Neural progenitor cell (in vitro differentiated cells): ENCODE measurements around the gene JSRP1. TPM values are rescaled to one million over a fixed set of nuclear protein-coding genes. Genes with fewer than 3 reads are reported as not detected.

Experiments
- DNase-seq: peaks from one replicate; pipeline ENCODE4 v3.0.0-alpha.2; 2016; ENCODE audit warnings: low spot score
- H2AFZ ChIP-seq: fragments of 200-600 bp; sonication (generic); replicated peaks from 2 replicates; pipeline ENCODE4 v1.6.1; 2016; ENCODE audit warnings: antibody characterized with exemption
- H3F3A ChIP-seq: fragments of 200-600 bp; sonication (generic); 2 replicates; pipeline ENCODE4 v1.6.1; 2016; ENCODE audit warnings: antibody characterized with exemption, low read depth
- H3K27ac ChIP-seq: fragments of 200-600 bp; sonication (generic); 2 replicates; pipeline ENCODE4 v1.5.1; 2016; ENCODE audit warnings: mild to moderate bottlenecking
- H3K27me3 ChIP-seq: fragments of 200-600 bp; sonication (generic); 2 replicates; pipeline ENCODE4 v1.6.1; 2016; ENCODE audit warnings: mild to moderate bottlenecking, moderate library complexity
- H3K36me3 ChIP-seq: fragments of 200-600 bp; sonication (generic); 2 replicates; pipeline ENCODE4 v1.5.1; 2016
- H3K4me1 ChIP-seq: fragments of 200-600 bp; sonication (generic); 2 replicates; pipeline ENCODE4 v1.6.1; 2016; ENCODE audit warnings: mixed run types
- H3K4me2 ChIP-seq: fragments of 200-600 bp; sonication (generic); 2 replicates; pipeline ENCODE4 v1.6.1; 2016
- H3K4me3 ChIP-seq: fragments of 200-600 bp; sonication (generic); 2 replicates; pipeline ENCODE4 v1.5.1; 2016
- H3K79me2 ChIP-seq: fragments of 200-600 bp; sonication (generic); 2 replicates; pipeline ENCODE4 v1.6.1; 2016; ENCODE audit warnings: low read depth
- H3K9ac ChIP-seq: fragments of 200-600 bp; sonication (generic); 2 replicates; pipeline ENCODE4 v1.6.1; 2016
- H3K9me3 ChIP-seq: fragments of 200-600 bp; sonication (generic); 2 replicates; pipeline ENCODE4 v1.5.1; 2016; ENCODE audit warnings: low read depth
- H4K20me1 ChIP-seq: fragments of 200-600 bp; sonication (generic); 2 replicates; pipeline ENCODE4 v1.6.1; 2016; ENCODE audit warnings: low read depth
- H3K27ac Mint-ChIP-seq: 3 replicates; pipeline ENCODE4 v1.8.0; 2021; ENCODE audit warnings: mixed read lengths
- H3K27me3 Mint-ChIP-seq: 2 replicates; pipeline ENCODE4 v1.8.0; 2022; ENCODE audit warnings: low read depth, mild to moderate bottlenecking, inconsistent platforms, moderate library complexity, mixed read lengths; ENCODE audit not compliant: insufficient read depth
- H3K36me3 Mint-ChIP-seq: 3 replicates; pipeline ENCODE4 v1.8.0; 2021; ENCODE audit warnings: mixed read lengths
- H3K4me1 Mint-ChIP-seq: 3 replicates; pipeline ENCODE4 v1.8.0; 2021; ENCODE audit warnings: mixed read lengths
- H3K4me3 Mint-ChIP-seq: 3 replicates; pipeline ENCODE4 v1.8.0; 2021; ENCODE audit warnings: mild to moderate bottlenecking, moderate library complexity, mixed read lengths
- H3K9me3 Mint-ChIP-seq: 3 replicates; pipeline ENCODE4 v1.8.0; 2020; ENCODE audit warnings: mixed read lengths
- CTCF ChIP-seq: fragments of 200-600 bp; sonication (generic); IDR thresholded peaks from 2 replicates; pipeline ENCODE4 v1.5.1; 2017; ENCODE audit warnings: antibody characterized with exemption, mild to moderate bottlenecking
- EZH2 ChIP-seq: fragments of 200-600 bp; sonication (generic); IDR thresholded peaks from 2 replicates; pipeline ENCODE4 v1.6.1; 2017; ENCODE audit warnings: antibody characterized with exemption, mild to moderate bottlenecking, moderate library complexity
- EZH2phosphoT487 ChIP-seq: fragments of 200-600 bp; sonication (generic); IDR thresholded peaks from 2 replicates; pipeline ENCODE4 v1.6.1; 2017; ENCODE audit warnings: antibody characterized with exemption
- total RNA-seq: library from RNA; depleted of rRNA; stranded (reverse); fragments of >200 nt; gene quantifications from 2 replicates; pipeline ENCODE4 v1.2.3, GENCODE V29; 2015; ENCODE audit warnings: low replicate concordance

JSRP1 gene
- total RNA-seq, 1 donor from 2014 or later: not detected

- H2AFZ ChIP-seq: no peak overlapping the region
- no peak overlapping the region for H3K4me3 ChIP-seq
- H3K9me3 Mint-ChIP-seq: peaks cover 3% of the 10 kb centered on the region
- H3K4me2 ChIP-seq: no peak overlapping the region
- peaks cover 15% of the 10 kb centered on the region for H3K4me1 ChIP-seq
- no peak for DNase-seq
- no peak overlapping the region for H3K4me3 Mint-ChIP-seq
- H3K27ac ChIP-seq: no peak overlapping the region
- H3K9me3 ChIP-seq: no peaks in the 10 kb centered on the region
- H4K20me1 ChIP-seq: peaks cover 40% of the 10 kb centered on the region
- H3F3A ChIP-seq: peaks cover 27% of the 10 kb centered on the region
- H3K36me3 Mint-ChIP-seq: peaks cover 7% of the 10 kb centered on the region
- H3K4me1 Mint-ChIP-seq: peaks cover 15% of the 10 kb centered on the region
- H3K79me2 ChIP-seq: no peaks in the 10 kb centered on the region
- H3K27me3 Mint-ChIP-seq: peaks cover 47% of the 10 kb centered on the region
- no peaks in the 10 kb centered on the region for H3K36me3 ChIP-seq
- TF ChIP-seq CTCF: no peak
- no peak for TF ChIP-seq EZH2phosphoT487
- no peak for TF ChIP-seq EZH2
- peaks cover 100% of the 10 kb centered on the region for H3K27me3 ChIP-seq
- no peak overlapping the region for H3K27ac Mint-ChIP-seq
- H3K9ac ChIP-seq: no peak overlapping the region
Measured at GRCh38 chr19:2287585-2288337, 31.5 kb upstream of the JSRP1 start.

- H3K27ac ChIP-seq: no peak overlapping the region
- Mint-ChIP-seq H3K4me3 (no peak overlapping the region), H3K36me3 (peaks cover 7% of the 10 kb centered on the region), H3K9me3 (peaks cover 3% of the 10 kb centered on the region), H3K27ac (no peak overlapping the region), H3K27me3 (peaks cover 41% of the 10 kb centered on the region), H3K4me1 (peaks cover 20% of the 10 kb centered on the region)
- H3K9ac ChIP-seq: no peak overlapping the region
- H2AFZ ChIP-seq: no peak overlapping the region
- TF ChIP-seq EZH2phosphoT487: no peak
- peaks cover 36% of the 10 kb centered on the region for H4K20me1 ChIP-seq
- H3K9me3 ChIP-seq: no peaks in the 10 kb centered on the region
- H3K79me2 ChIP-seq: no peaks in the 10 kb centered on the region
- H3K4me3 ChIP-seq: no peak overlapping the region
- H3K4me1 ChIP-seq: peaks cover 24% of the 10 kb centered on the region
- H3F3A ChIP-seq: peaks cover 22% of the 10 kb centered on the region
- no peak for DNase-seq
- H3K4me2 ChIP-seq: no peak overlapping the region
- no peaks in the 10 kb centered on the region for H3K36me3 ChIP-seq
- H3K27me3 ChIP-seq: peaks cover 100% of the 10 kb centered on the region
Measured at GRCh38 chr19:2286402-2287140, 30.4 kb upstream of the JSRP1 start.

- Mint-ChIP-seq H3K4me1 (peaks cover 11% of the 10 kb centered on the region), H3K27me3 (peaks cover 25% of the 10 kb centered on the region), H3K9me3 (peaks cover 3% of the 10 kb centered on the region), H3K36me3 (peaks cover 3% of the 10 kb centered on the region), H3K4me3 (no peak overlapping the region), H3K27ac (no peak overlapping the region)
- Histone ChIP-seq H2AFZ (no peak overlapping the region), H3K27me3 (peaks cover 76% of the 10 kb centered on the region), H3K9me3 (no peaks in the 10 kb centered on the region), H3F3A (peaks cover 10% of the 10 kb centered on the region), H4K20me1 (peaks cover 12% of the 10 kb centered on the region), H3K79me2 (no peaks in the 10 kb centered on the region), H3K27ac (no peak overlapping the region), H3K4me2 (no peak overlapping the region), H3K4me3 (no peak overlapping the region), H3K36me3 (no peaks in the 10 kb centered on the region), H3K9ac (no peak overlapping the region), H3K4me1 (peaks cover 9% of the 10 kb centered on the region)
- no peak for DNase-seq
- TF ChIP-seq EZH2phosphoT487 (no peak), CTCF (no peak), EZH2 (no peak)
Measured at GRCh38 chr19:2283835-2284507, 27.8 kb upstream of the JSRP1 start.
